Measurements from ENCODE around the gene CELF6. TPM values are rescaled to one million over a fixed set of nuclear protein-coding genes. Genes with fewer than 3 reads are reported as not detected.
A peak's percentile ranks its signal among the peaks of the same experiment; 100 is the strongest.

CELF6 gene
- total and polyA plus RNA-seq, 2 donors (not counting 1 experiment from before 2014, with no cell fraction given): 0.08 to 0.17 TPM

- Histone ChIP-seq H3K9me3 (ENCODE audit: control insufficient read depth, insufficient read depth, low read depth, low read length) (no peaks in the 10 kb centered on the region), H4K20me1 (ENCODE audit: control insufficient read depth, extremely low read depth, insufficient read depth, low read length) (no peaks in the 10 kb centered on the region), H3K4me1 (ENCODE audit: control insufficient read depth, extremely low read depth, insufficient read depth, low read length) (no peaks in the 10 kb centered on the region), H3K27me3 (ENCODE audit: control insufficient read depth, insufficient read depth, low read length) (no peaks in the 10 kb centered on the region), H3K27ac (ENCODE audit: insufficient read depth, low read length) (no peak overlapping the region), H3K79me2 (ENCODE audit: control insufficient read depth, insufficient read depth, low read length) (no peaks in the 10 kb centered on the region), H2AFZ (ENCODE audit: low read length) (no peak overlapping the region), H3K4me3 (replicated peaks in 1 of 4; ENCODE audit: control extremely low read depth in 1 of 4, insufficient read depth in 1 of 4, low read depth in 3 of 4, low read length in 4 of 4) (no peak overlapping the region), H3K9ac (ENCODE audit: insufficient read depth, low read length) (no peak overlapping the region), H3K4me2 (ENCODE audit: extremely low read depth, insufficient read depth, low read length) (no peak overlapping the region), H3K36me3 (ENCODE audit: control insufficient read depth, insufficient read depth, low read length) (no peaks in the 10 kb centered on the region)
- TF ChIP-seq EZH2 (IDR thresholded peaks at IDR 0.05; ENCODE audit: low read length, missing control alignments): no peak
- peak; percentile 38 to 57 for TF ChIP-seq CTCF (conservative IDR thresholded peaks at IDR 0.05 in 1 of 2, IDR thresholded peaks at IDR 0.05 in 1 of 2; ENCODE audit: low read depth in 1 of 2, low read length in 2 of 2)
- DNase-seq (ENCODE audit: low read depth in 2 of 2): peak; percentile 12 to 34
Observed at GRCh38 chr15:72285927-72286516, 33.9 kb downstream of the CELF6 start.

GRCh38 chr15:72285402-72285801 is 34.6 kb downstream of the CELF6 start:
- DNase-seq (ENCODE audit: low read depth in 2 of 2): no peak
- no peaks in the 10 kb centered on the region for H3K4me1 ChIP-seq (ENCODE audit: control insufficient read depth, extremely low read depth, insufficient read depth, low read length)
- H3K9ac ChIP-seq (ENCODE audit: insufficient read depth, low read length): no peak overlapping the region
- no peak overlapping the region for H2AFZ ChIP-seq (ENCODE audit: low read length)
- H3K27ac ChIP-seq (ENCODE audit: insufficient read depth, low read length): no peak overlapping the region
- H3K79me2 ChIP-seq (ENCODE audit: control insufficient read depth, insufficient read depth, low read length): no peaks in the 10 kb centered on the region
- H3K4me2 ChIP-seq (ENCODE audit: extremely low read depth, insufficient read depth, low read length): no peak overlapping the region
- no peak overlapping the region for H3K4me3 ChIP-seq (replicated peaks in 1 of 4; ENCODE audit: control extremely low read depth in 1 of 4, insufficient read depth in 1 of 4, low read depth in 3 of 4, low read length in 4 of 4)
- no peaks in the 10 kb centered on the region for H4K20me1 ChIP-seq (ENCODE audit: control insufficient read depth, extremely low read depth, insufficient read depth, low read length)
- no peaks in the 10 kb centered on the region for H3K9me3 ChIP-seq (ENCODE audit: control insufficient read depth, insufficient read depth, low read depth, low read length)
- no peak for TF ChIP-seq EZH2 (IDR thresholded peaks at IDR 0.05; ENCODE audit: low read length, missing control alignments)
- TF ChIP-seq CTCF (conservative IDR thresholded peaks at IDR 0.05 in 1 of 2, IDR thresholded peaks at IDR 0.05 in 1 of 2; ENCODE audit: low read depth in 1 of 2, low read length in 2 of 2): no peak
- H3K36me3 ChIP-seq (ENCODE audit: control insufficient read depth, insufficient read depth, low read length): no peaks in the 10 kb centered on the region
- H3K27me3 ChIP-seq (ENCODE audit: control insufficient read depth, insufficient read depth, low read length): no peaks in the 10 kb centered on the region

GRCh38 chr15:72284781-72285180 is 35.2 kb downstream of the CELF6 start:
- no peaks in the 10 kb centered on the region for H3K36me3 ChIP-seq (ENCODE audit: control insufficient read depth, insufficient read depth, low read length)
- no peaks in the 10 kb centered on the region for H3K79me2 ChIP-seq (ENCODE audit: control insufficient read depth, insufficient read depth, low read length)
- no peak overlapping the region for H3K27ac ChIP-seq (ENCODE audit: insufficient read depth, low read length)
- no peak overlapping the region for H3K4me3 ChIP-seq (replicated peaks in 1 of 4; ENCODE audit: control extremely low read depth in 1 of 4, insufficient read depth in 1 of 4, low read depth in 3 of 4, low read length in 4 of 4)
- TF ChIP-seq CTCF (conservative IDR thresholded peaks at IDR 0.05 in 1 of 2, IDR thresholded peaks at IDR 0.05 in 1 of 2; ENCODE audit: low read depth in 1 of 2, low read length in 2 of 2): no peak
- no peak for TF ChIP-seq EZH2 (IDR thresholded peaks at IDR 0.05; ENCODE audit: low read length, missing control alignments)
- no peaks in the 10 kb centered on the region for H3K9me3 ChIP-seq (ENCODE audit: control insufficient read depth, insufficient read depth, low read depth, low read length)
- H4K20me1 ChIP-seq (ENCODE audit: control insufficient read depth, extremely low read depth, insufficient read depth, low read length): no peaks in the 10 kb centered on the region
- no peaks in the 10 kb centered on the region for H3K27me3 ChIP-seq (ENCODE audit: control insufficient read depth, insufficient read depth, low read length)
- DNase-seq (ENCODE audit: low read depth in 2 of 2): no peak
- no peaks in the 10 kb centered on the region for H3K4me1 ChIP-seq (ENCODE audit: control insufficient read depth, extremely low read depth, insufficient read depth, low read length)
- no peak overlapping the region for H3K9ac ChIP-seq (ENCODE audit: insufficient read depth, low read length)
- no peak overlapping the region for H3K4me2 ChIP-seq (ENCODE audit: extremely low read depth, insufficient read depth, low read length)
- no peak overlapping the region for H2AFZ ChIP-seq (ENCODE audit: low read length)
